Right ventricle myocardium superior (tissue), 1 donor: ENCODE data around the gene ATP5F1E. TPM values are rescaled to one million over a fixed set of nuclear protein-coding genes. Genes with fewer than 3 reads are reported as not detected.
"Not testable (repeated sequence)": the region's sequence is repeated elsewhere in the genome, so short reads cannot be mapped to it uniquely, and the experiment has no call there.

Experiments used
- ATAC-seq: fragments of 200-7000 bp; cut with Tn5 transposase; one replicate; pipeline ENCODE4 v1.9.1; 2020; ENCODE audit warnings: mild to moderate bottlenecking; ENCODE audit not compliant: poor library complexity
- DNase-seq: peaks from one replicate; pipeline ENCODE4 v3.0.0-alpha.2; 2020
- intact Hi-C: fragments of 100-400 bp; cut with DNase I; formaldehyde crosslinking; loops from one replicate; pipeline ENCODE4 v1.11.2; 2022
- total RNA-seq: library from RNA; stranded (reverse); fragmentation: NEBNext Ultra II Directional; extraction: Animal tissue kit (Norgen Biotek cat#: 25700); gene quantifications from one replicate; pipeline ENCODE4 v1.2.1, GENCODE V29; 2021
- donor health status: DM: no; HTN: yes; CAD: no; lungs with severe emphysema.

The ATP5F1E gene
- total RNA-seq, 1 donor from 2014 or later = 143 TPM

- intact Hi-C loops = no loop called here
- DNase-seq = no peak
- ATAC-seq = no peak
Observed at GRCh38 chr20:59046862-59047261, 14.7 kb upstream of the ATP5F1E start.

DNA sequence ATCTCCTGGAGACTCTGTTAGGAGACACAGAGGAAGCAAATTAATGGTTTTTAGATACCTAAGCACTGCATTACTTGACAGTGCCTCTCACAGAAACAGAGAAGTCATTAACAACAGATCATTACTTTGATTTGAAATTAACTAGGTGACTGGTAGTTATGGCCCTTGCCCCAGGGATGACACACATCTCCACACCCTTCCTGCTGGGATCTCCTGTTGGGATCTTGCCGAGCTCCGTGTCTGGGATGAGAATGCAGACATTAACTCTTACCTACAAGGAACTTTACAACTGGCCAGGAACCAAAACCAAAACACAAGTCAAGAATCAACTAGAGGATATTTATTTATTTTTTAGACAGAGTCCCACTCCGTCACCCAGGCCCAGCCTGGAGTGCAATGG is 12.7 kb upstream of the ATP5F1E start:
- intact Hi-C loops = loop anchor here (5.0 kb wide), 1 partner anchor 152 kb away; no protein-coding TSS in a partner anchor
- ATAC-seq = no peak

GRCh38 chr20:59044295-59044694 is 12.2 kb upstream of the ATP5F1E start:
- DNase-seq = no peak
- no peak for ATAC-seq
- intact Hi-C loops = loop anchor here (5.0 kb wide), 1 partner anchor 152 kb away; no protein-coding TSS in a partner anchor

More for the DNA sequence above, 12.7 kb upstream of the ATP5F1E start:
- DNase-seq = no peak

GRCh38 chr20:59043698-59044097 is 11.6 kb upstream of the ATP5F1E start:
- intact Hi-C loops = loop anchor here (5.0 kb wide), 1 partner anchor 151 kb away; no protein-coding TSS in a partner anchor
- ATAC-seq = no peak
- DNase-seq = no peak

GRCh38 chr20:59042796-59043631 is 10.9 kb upstream of the ATP5F1E start:
- ATAC-seq (peak; percentile 99), DNase-seq (peak; percentile 97)
- intact Hi-C loops = loop anchor here (5.0 kb wide), 1 partner anchor 151 kb away; no protein-coding TSS in a partner anchor

- peak; percentile 46 for ATAC-seq
- no peak for DNase-seq
- intact Hi-C loops = loop anchor here (5.0 kb wide), 1 partner anchor 150 kb away; no protein-coding TSS in a partner anchor
Observed at GRCh38 chr20:59042151-59042795, 10.1 kb upstream of the ATP5F1E start, which contains the start of gene PRELID3B. PRELID3B (minus strand) TSS chr20:59042786; CDS start chr20:59042730, 56 bp downstream.

- not testable (repeated sequence) for DNase-seq, ATAC-seq
- intact Hi-C loops = loop anchor here (5.0 kb wide), 1 partner anchor 149 kb away; no protein-coding TSS in a partner anchor
Observed at GRCh38 chr20:59041487-59041886, 9.4 kb upstream of the ATP5F1E start.

GRCh38 chr20:59040667-59041066 is 8.5 kb upstream of the ATP5F1E start:
- no peak for DNase-seq
- no peak for ATAC-seq
- intact Hi-C loops = loop anchor here (5.0 kb wide), 1 partner anchor 148 kb away; no protein-coding TSS in a partner anchor

DNA sequence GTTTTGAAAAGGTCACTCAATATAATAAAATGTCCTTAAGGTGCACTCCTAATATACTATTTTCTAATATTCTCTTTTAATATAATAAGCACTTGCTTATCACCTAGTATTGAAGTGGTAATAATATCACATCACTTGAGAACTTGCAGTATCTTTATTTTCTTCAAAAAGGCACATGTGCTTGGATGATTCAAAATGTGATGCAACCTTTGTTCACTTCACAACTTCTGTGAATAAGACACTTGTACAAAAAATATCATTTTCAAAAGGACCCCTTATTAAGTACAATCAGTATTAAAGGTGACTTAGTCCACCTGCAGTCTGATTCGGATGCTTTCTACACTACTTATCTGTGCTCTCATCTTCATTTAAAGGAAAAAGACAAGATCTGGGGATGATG is 7.1 kb upstream of the ATP5F1E start:
- no peak for ATAC-seq
- intact Hi-C loops = no loop called here
- DNase-seq = no peak

GRCh38 chr20:59037386-59037785 is 5.3 kb upstream of the ATP5F1E start:
- ATAC-seq (no peak), DNase-seq (no peak)
- intact Hi-C loops = no loop called here

- no peak for ATAC-seq
- intact Hi-C loops = no loop called here
Observed at GRCh38 chr20:59035381-59035780, 3.2 kb upstream of the ATP5F1E start.

DNA sequence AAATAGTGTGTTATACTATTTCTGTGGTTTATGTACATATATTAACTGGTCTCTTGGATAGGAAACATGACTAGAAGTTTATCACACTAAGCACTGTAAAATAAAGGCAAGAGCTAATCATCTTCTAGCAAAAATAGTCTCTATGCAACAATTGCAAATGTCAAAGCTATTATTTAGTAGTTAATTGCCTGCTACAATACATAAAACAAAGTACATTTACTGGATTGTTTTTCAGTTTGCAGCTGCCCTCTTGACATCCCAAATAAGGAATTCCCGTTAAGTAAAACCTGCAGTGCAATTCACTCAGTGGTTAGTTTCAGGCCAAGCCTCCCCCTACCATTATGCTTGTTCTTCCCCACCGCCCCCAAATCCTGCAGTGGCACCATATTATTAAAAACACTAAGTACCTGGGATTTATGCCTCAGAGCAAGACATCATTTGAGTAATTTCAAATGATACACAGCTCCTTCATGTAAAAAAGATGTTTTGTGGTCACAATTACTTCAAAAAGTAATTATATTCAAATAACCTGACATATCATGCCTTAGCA is 1.6 kb upstream of the ATP5F1E start:
- ATAC-seq = no peak
- intact Hi-C loops = no loop called here
- no peak for DNase-seq

More at GRCh38 chr20:59035381-59035780, 3.2 kb upstream of the ATP5F1E start:
- DNase-seq = no peak

DNA sequence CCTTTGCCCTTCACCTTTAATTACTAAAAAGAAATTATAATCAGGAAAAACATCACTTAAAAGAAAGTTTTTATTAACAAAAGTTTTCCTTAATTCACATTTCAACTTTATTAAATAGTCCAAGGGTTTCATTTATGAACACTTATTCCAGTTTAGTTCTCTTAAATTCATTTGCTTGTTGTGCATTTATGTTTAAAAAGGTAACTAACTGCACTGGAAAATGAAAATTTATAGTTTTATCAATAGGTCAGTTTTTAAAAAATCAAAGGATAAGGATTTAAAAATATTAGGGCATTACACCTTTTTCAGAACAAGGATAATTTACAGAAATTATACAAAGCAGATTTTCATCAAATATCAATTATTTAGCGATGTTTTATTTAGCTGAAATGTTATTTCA is 958 bp upstream of the ATP5F1E start:
- intact Hi-C loops = no loop called here

DNA sequence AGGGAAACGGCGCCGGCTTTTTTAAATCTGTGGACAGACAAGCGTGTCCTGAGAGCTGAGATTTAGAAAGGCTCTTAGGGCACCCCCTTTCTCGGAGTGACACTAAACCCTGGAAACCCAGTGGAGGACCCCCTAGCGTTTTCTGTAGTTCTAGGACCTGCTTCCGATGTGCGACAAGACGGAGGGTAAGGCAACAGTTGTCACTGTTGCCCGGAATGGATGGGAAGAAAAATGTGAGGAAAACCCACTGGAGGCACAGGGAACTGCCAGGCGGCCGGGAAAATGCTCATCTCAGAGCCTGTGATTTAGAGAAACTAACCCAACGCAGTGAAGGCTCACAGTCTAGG is 551 bp upstream of the ATP5F1E start:
- DNase-seq (no peak), ATAC-seq (peak; percentile 3)
- intact Hi-C loops = no loop called here

More for the DNA sequence above, 958 bp upstream of the ATP5F1E start:
- ATAC-seq = no peak
- no peak for DNase-seq

DNA sequence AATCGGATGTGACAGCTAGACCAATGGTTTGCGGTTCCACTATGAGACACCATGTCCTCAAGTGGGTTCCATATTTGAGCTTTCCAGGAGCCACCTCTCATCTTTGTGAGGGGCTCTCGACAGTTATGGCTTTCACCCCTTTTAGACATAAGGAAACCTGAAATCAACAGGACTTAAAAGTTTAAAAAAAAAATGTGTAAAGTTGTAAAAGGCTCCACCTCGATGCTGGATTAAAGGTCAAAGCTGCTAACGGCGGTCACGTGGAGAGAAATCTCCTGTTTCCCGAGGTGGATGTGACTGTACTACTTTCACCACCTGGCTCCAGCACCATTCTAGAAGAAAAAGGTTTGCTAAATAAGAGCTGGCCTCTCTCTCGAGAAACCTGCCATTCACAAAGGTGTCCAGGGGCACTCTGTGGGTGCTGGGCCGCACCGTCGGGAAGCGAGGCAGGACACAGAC is 542 bp downstream of the ATP5F1E start:
- ATAC-seq (no peak), DNase-seq (no peak)
- intact Hi-C loops = no loop called here

- intact Hi-C loops = no loop called here
- DNase-seq = no peak
- no peak for ATAC-seq
Observed at GRCh38 chr20:59030911-59031563, 1.1 kb downstream of the ATP5F1E start.

GRCh38 chr20:59028812-59029211 is 3.3 kb downstream of the ATP5F1E start:
- DNase-seq = no peak
- intact Hi-C loops = no loop called here
- no peak for ATAC-seq

GRCh38 chr20:59027741-59028320 is 4.3 kb downstream of the ATP5F1E start:
- ATAC-seq = no peak
- no peak for DNase-seq
- intact Hi-C loops = no loop called here
